Tibial artery (tissue), 4 donors: ENCODE data around the gene LRWD1.
A peak's percentile ranks its signal among the peaks of the same experiment; 100 is the strongest.

Experiments
- DNase-seq, 2 donors: peaks; one replicate each; pipeline ENCODE4 v3.0.0-alpha.2; 2019
- H3K27ac ChIP-seq, 2 donors: fragments of 200-600 bp; sonication (generic) in 1 of 2; 1 replicate in 1 of 2; 2 replicates in 1 of 2; pipeline ENCODE4 v1.5.1; 2018 to 2019; ENCODE audit warnings: mild to moderate bottlenecking in 1 of 2
- H3K27me3 ChIP-seq, 2 donors: fragments of 200-600 bp; sonication (generic) in 1 of 2; one replicate each; pipeline versions ENCODE4 v1.5.1 to v1.6.0; 2016 to 2019
- H3K36me3 ChIP-seq, 3 donors: fragments of 200-600 bp; sonication (generic) in 2 of 3; one replicate each; pipeline ENCODE4 v1.5.1; 2016 to 2019; ENCODE audit warnings: mild to moderate bottlenecking in 2 of 3
- H3K4me1 ChIP-seq, 4 donors: fragments of 200-600 bp; sonication (generic) in 2 of 4; 1 replicate in 3 of 4; 2 replicates in 1 of 4; pipeline ENCODE4 v1.5.1; 2016 to 2019
- H3K4me3 ChIP-seq, 2 donors: fragments of 200-600 bp; sonication (generic) in 1 of 2; 1 replicate in 1 of 2; 2 replicates in 1 of 2; pipeline ENCODE4 v1.5.1; 2018 to 2019; ENCODE audit warnings: mild to moderate bottlenecking in 2 of 2
- H3K9me3 ChIP-seq, 3 donors: fragments of 200-600 bp; sonication (generic) in 1 of 3; one replicate each; pipeline ENCODE4 v1.5.1; 2016 to 2019
- intact Hi-C: fragments of 100-400 bp; cut with DNase I; formaldehyde crosslinking; loops from one replicate; pipeline ENCODE4 v1.15.0; 2023; ENCODE audit warnings: low total_unique reads
- TF ChIP-seq, protein P1 (sequence below), 2 experiments: fragments of 200-600 bp in 1 of 2; fragments of 450-650 bp in 1 of 2; IDR thresholded peaks; one replicate each; pipeline ENCODE4 v1.5.1; 2017 to 2019; ENCODE audit warnings: antibody characterized with exemption in 2 of 2, mild to moderate bottlenecking in 1 of 2, moderate library complexity in 1 of 2

Gene LRWD1

DNA sequence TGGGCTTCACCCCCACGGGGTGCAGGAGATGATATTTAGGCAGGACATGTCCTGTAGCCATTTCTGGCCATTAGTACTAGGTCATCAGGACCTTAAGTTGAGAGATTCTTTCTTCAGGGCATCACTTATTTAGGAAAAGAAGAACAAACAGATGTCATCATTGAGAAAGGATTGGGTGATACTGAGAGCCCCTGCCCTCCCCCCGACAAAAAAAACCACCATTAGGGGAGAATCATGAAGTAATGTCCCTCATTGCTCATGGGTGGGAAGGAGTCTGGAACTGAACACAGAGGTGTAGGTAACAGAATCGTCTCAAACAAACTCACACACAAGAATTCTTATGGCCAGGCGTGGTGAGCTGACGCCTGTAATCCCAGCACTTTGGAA is 37.8 kb upstream of the LRWD1 start:
- Histone ChIP-seq H3K27me3 (no peaks in the 10 kb centered on the region), H3K4me3 (no peak overlapping the region), H3K36me3 (peaks cover 20 to 55% (median 35%) of the 10 kb centered on the region in 3 donors), H3K27ac (no peak overlapping the region), H3K9me3 (no peaks in the 10 kb centered on the region), H3K4me1 (peaks cover 0 to 3% (median 1%) of the 10 kb centered on the region in 4 donors)
- intact Hi-C loops, result no loop called here
- TF ChIP-seq, protein P1, sequence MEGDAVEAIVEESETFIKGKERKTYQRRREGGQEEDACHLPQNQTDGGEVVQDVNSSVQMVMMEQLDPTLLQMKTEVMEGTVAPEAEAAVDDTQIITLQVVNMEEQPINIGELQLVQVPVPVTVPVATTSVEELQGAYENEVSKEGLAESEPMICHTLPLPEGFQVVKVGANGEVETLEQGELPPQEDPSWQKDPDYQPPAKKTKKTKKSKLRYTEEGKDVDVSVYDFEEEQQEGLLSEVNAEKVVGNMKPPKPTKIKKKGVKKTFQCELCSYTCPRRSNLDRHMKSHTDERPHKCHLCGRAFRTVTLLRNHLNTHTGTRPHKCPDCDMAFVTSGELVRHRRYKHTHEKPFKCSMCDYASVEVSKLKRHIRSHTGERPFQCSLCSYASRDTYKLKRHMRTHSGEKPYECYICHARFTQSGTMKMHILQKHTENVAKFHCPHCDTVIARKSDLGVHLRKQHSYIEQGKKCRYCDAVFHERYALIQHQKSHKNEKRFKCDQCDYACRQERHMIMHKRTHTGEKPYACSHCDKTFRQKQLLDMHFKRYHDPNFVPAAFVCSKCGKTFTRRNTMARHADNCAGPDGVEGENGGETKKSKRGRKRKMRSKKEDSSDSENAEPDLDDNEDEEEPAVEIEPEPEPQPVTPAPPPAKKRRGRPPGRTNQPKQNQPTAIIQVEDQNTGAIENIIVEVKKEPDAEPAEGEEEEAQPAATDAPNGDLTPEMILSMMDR (IDR thresholded peaks at IDR 0.05), result no peak
- no peak for DNase-seq

DNA sequence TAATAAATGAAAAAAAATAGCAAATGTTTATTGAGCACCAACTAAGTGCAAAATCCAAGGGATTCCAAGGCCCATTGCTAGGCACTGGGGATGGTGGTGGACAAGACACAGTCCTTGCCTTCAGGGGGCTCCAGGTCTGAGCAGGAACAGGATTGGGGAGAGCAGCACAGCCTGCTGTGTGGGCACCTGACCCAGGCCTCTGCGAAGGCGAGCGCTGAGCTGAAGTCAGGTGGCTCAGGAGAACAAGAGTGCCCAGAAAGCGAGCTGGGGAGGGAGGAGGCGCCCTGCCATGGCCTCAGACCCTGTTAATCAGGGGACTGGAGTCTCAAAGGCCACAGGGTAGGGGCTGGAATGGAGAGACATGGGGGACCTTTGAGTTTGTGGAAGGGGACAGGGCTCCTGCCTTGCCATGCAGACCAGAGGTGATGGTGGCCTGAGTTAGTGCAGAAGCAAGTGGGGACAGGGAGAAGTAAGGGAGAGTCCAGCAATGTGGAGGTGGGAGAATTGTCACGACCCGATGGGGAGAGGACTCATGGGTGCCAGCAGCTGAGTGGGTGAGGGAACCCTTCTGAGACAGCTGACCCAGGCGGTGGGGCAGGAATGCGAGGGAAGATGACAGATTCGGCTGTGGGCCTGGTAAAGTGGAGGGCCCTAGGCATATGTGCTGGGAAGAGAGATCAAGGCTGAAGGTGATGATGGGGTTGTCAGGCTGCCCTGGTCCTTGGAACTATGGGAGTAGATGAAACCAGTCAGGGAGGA is 35.5 kb upstream of the LRWD1 start:
- H3K36me3 ChIP-seq, result peaks cover 20 to 37% (median 29%) of the 10 kb centered on the region in 3 donors
- H3K27ac ChIP-seq, result no peak overlapping the region
- H3K9me3 ChIP-seq, result no peaks in the 10 kb centered on the region
- no peak overlapping the region for H3K4me3 ChIP-seq
- no peak for DNase-seq
- intact Hi-C loops, result no loop called here
- H3K27me3 ChIP-seq, result no peaks in the 10 kb centered on the region
- TF ChIP-seq, protein P1 (IDR thresholded peaks at IDR 0.05), result no peak
- peaks cover 0 to 21% (median 13%) of the 10 kb centered on the region in 4 donors for H3K4me1 ChIP-seq

DNA sequence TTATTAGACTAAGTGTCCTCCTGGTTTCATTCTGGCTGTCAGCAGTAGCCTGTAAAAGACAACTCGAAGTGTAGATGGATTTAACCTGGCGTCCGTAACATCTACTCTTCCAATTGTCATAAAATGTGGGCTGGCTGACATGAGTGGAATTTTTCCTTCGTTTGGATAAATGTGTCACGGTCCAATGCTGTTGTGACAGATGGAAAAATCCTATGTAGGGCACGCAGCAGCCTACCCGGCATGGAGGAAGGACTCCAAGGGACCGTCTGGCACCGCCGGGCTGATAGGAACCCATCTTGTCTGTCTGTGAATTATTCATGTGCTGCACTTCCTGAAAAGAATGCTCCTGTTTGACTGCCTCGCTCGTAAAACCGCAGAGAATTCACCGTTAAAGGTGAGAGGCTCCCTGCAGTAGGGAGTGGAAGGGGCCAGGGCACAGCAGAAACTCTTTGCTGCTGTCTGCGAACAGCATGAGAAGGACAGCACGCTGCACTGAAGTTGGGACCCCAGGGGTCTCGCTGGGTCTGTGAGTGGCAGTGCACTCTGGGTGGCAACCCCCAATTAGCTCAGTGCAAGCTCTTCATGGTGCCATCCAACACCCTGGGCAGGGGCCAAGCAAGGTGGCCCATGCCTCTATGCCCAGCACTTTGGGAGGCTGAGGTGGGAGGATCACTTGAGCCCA is 33.0 kb upstream of the LRWD1 start:
- no peak for DNase-seq
- intact Hi-C loops, result no loop called here
- Histone ChIP-seq H3K9me3 (no peaks in the 10 kb centered on the region), H3K27ac (peak overlapping the region in 1 of 2 donors; percentile 24), H3K27me3 (no peaks in the 10 kb centered on the region), H3K4me1 (peaks cover 0 to 24% (median 14%) of the 10 kb centered on the region in 4 donors), H3K4me3 (no peak overlapping the region), H3K36me3 (peaks cover 6 to 12% (median 8%) of the 10 kb centered on the region in 3 donors)
- TF ChIP-seq, protein P1 (IDR thresholded peaks at IDR 0.05), result no peak

DNA sequence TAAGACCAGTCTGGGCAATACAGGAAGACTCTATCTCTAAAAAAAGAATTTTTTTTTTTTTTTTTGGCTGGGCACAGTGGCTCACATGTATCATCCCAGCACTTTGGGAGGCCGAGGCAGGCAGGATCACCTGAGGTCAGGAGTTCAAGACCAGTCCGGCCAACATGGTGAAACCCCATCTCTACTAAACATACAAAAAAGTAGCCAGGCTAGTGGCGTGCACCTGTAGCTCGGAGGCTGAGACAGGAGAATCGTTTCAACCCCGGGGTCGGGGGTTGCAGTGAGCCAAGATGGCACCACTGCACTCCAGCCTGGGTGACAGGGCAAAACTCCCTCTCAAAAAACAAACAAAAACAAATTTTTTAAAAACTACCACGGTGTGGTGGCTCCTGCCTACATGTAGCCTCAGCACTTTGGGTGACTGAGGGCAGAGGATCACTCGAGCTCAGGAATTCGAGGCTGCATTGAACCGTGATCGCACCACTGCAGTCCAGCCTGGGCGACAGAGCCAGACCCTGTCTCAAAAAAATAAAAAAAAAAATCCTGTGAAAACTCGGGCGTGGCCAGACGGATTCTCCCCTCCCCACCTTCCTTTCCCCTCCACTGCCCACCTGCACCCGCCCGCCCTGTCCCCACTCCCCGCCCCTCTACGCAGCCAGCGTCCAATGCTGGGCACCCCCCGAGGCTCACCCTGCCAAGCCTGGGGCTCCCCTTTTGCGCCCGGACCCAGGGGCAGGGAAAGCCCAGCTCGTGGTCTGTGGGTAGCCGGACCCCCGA is 32.2 kb upstream of the LRWD1 start:
- peak overlapping the region; percentile 62 to 63 for H3K4me3 ChIP-seq
- TF ChIP-seq, protein P1 (IDR thresholded peaks at IDR 0.05), result no peak
- peaks cover 0 to 5% (median 0%) of the 10 kb centered on the region in 3 donors for H3K36me3 ChIP-seq
- no peak for DNase-seq
- no peaks in the 10 kb centered on the region for H3K27me3 ChIP-seq
- H3K27ac ChIP-seq, result peak overlapping the region; percentile 57 to 72
- intact Hi-C loops, result no loop called here
- peaks cover 0 to 24% (median 14%) of the 10 kb centered on the region in 4 donors for H3K4me1 ChIP-seq
- no peaks in the 10 kb centered on the region for H3K9me3 ChIP-seq

DNA sequence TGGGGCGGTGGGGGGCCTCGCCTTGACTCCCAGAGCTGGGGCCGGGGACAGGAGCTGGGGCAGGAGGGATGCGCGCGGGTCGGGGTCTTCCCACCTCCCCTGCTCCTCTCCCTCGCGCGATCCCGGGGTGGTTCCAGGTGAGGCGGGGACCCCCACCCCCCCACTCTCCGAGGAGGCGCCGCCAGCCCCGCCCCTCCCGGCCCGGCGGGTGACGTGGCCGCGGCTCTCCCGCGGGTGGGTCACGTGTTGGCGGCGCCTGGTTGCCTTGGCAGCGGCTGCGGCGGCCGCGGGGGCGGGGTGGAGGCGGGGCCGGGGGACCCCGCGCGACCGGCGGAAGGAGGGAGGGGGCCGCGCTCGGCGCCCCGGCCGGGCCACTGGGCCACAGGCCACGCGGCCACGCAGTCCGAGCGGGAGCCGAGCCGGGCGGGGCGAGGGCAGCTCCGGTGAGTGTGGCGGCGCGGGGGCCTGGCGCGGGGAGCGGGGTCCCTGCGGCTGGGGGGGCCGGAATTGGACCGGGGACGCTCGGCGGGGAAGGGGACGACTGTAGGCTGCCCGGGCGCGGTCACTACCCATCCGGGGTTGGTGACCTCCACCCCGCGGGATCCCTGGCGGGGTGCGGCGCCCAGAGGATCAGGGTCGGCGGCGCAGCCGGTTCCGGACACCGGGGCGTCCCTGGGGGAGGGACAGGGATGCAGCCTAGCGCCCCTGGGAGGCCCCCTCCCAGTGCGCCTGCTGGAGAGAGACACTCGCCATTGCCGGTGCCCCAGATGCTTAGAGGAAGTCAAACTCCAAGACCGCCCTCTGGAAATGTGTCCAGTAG is 31.4 kb upstream of the LRWD1 start, which contains the start of gene ORAI2:
TSS of gene ORAI2 (plus strand) at position 357 of the 820 bp plus-strand sequence. CDS start 5,382 bp downstream, outside the sequence.
- peak; percentile 62 to 84 for DNase-seq
- Histone ChIP-seq H3K9me3 (no peaks in the 10 kb centered on the region), H3K36me3 (no peaks in the 10 kb centered on the region), H3K4me3 (peak within 1 kb of the TSS; percentile 62 to 63), H3K27ac (peak within 1 kb of the TSS; percentile 57 to 72), H3K27me3 (no peaks in the 10 kb centered on the region), H3K4me1 (peaks cover 0 to 24% (median 14%) of the 10 kb centered on the region in 4 donors)
- TF ChIP-seq, protein P1 (IDR thresholded peaks at IDR 0.05), result no peak
- intact Hi-C loops, result no loop called here
